ENCODE data around the gene LTN1. TPM values are rescaled to one million over a fixed set of nuclear protein-coding genes. Genes with fewer than 3 reads are reported as not detected.
A peak's percentile ranks its signal among the peaks of the same experiment; 100 is the strongest.

Gene LTN1
- total RNA-seq (2021) = 23.8 and 23.9 TPM in 2 replicates
- long read RNA-seq, partial matches to known transcripts = 183 of 197 reads
- long read RNA-seq, other reads (novel, unspliced or antisense) = 14 of 197 reads

GRCh38 chr21:28992526-28993292 lies at the start of gene LTN1:
LTN1 (minus strand) TSS chr21:28992877; CDS start chr21:28992805, 72 bp downstream.
- Histone ChIP-seq H3K79me1 (ENCODE audit: insufficient read depth, low read depth, low read length, poor library complexity, severe bottlenecking) (peaks cover 5% of the 10 kb centered on the region), H3K14ac (ENCODE audit: insufficient read depth, low read length) (peak within 1 kb of the TSS; percentile 61), H4K20me1 (ENCODE audit: control insufficient read depth, insufficient read depth, insufficient read length) (no peaks in the 10 kb centered on the region), H3K9me3 (ENCODE audit: control insufficient read depth, low read depth, low read length) (no peaks in the 10 kb centered on the region), H3K4ac (ENCODE audit: low read depth, low read length) (no peak within 1 kb of the TSS), H3K56ac (ENCODE audit: insufficient read length, low read depth, low read length) (no peak within 1 kb of the TSS), H4K91ac (ENCODE audit: insufficient read length, low read depth, low read length) (peak within 1 kb of the TSS; percentile 69), H2BK12ac (ENCODE audit: insufficient read length, low read depth, low read length) (peak within 1 kb of the TSS; percentile 38), H3K4me1 (ENCODE audit: insufficient read depth, low read length) (peaks cover 2% of the 10 kb centered on the region; the same call in 1 of the 2 replicates), H2AFZ (ENCODE audit: low read length) (no peak within 1 kb of the TSS), H3K18ac (ENCODE audit: insufficient read length, low read depth, low read length) (peak within 1 kb of the TSS; percentile 86), H3T11ph (ENCODE audit: low read length) (no peak within 1 kb of the TSS), H4K8ac (replicated peaks; ENCODE audit: insufficient read length, low read depth, low read length) (peak within 1 kb of the TSS; percentile 98), H3K27ac (ENCODE audit: insufficient read length, low read depth, low read length) (peak within 1 kb of the TSS; percentile 54), H2BK5ac (ENCODE audit: insufficient read length, low read length) (peak within 1 kb of the TSS; percentile 87), H2BK20ac (ENCODE audit: low read depth, low read length, poor library complexity, severe bottlenecking) (no peak within 1 kb of the TSS), H4K5ac (ENCODE audit: insufficient read length, low read depth, low read length) (peak within 1 kb of the TSS; percentile 90), H3K23ac (ENCODE audit: insufficient read length, low read depth, low read length) (no peak within 1 kb of the TSS), H2AK5ac (ENCODE audit: insufficient read length, low read length) (peak within 1 kb of the TSS; percentile 83), H3K79me2 (ENCODE audit: insufficient read depth, low read length) (peaks cover 5% of the 10 kb centered on the region; the same call in 1 of the 2 replicates), H3K27me3 (ENCODE audit: insufficient read depth, low read length) (no peaks in the 10 kb centered on the region), H3K23me2 (ENCODE audit: insufficient read length, low read depth, low read length, poor library complexity, severe bottlenecking) (peaks cover 7% of the 10 kb centered on the region), H3K4me2 (ENCODE audit: insufficient read depth, insufficient read length, low read length) (peak within 1 kb of the TSS; percentile 83), H3K9ac (ENCODE audit: extremely low read depth, insufficient read length, low read length) (peak within 1 kb of the TSS; percentile 89), H2BK15ac (ENCODE audit: low read depth, low read length) (no peak within 1 kb of the TSS), H2BK120ac (ENCODE audit: low read depth, low read length, poor library complexity, severe bottlenecking) (peak within 1 kb of the TSS; percentile 14)
- Mint-ChIP-seq H3K27me3 (ENCODE audit: low read depth) (no peaks in the 10 kb centered on the region; the same call in 1 of the 2 replicates), H3K4me3 (peak within 1 kb of the TSS; percentile 94 to 96), H3K4me1 (peaks cover 10 to 19% of the 10 kb centered on the region in 2 experiments), H3K36me3 (ENCODE audit: insufficient read depth in 1 of 3, low read depth in 3 of 3) (no peaks in the 10 kb centered on the region; a peak in 1 of 7 replicates), H3K27ac (peak within 1 kb of the TSS; percentile 98 to 99 (median 98)), H3K9me3 (no peaks in the 10 kb centered on the region; a peak in 1 of 5 replicates)
- TF ChIP-seq CTCF (conservative IDR thresholded peaks at IDR 0.05) = no peak
- peak; percentile 99 for DNase-seq
- no CpG with 5 or more reads among the region's 43 CpGs for WGBS (ENCODE audit: extremely low coverage, insufficient read length, low lambda C conversion rate)

All from H9 (cell line).